Inflammatory macrophage (primary cell): ENCODE data around the gene DYNLT2B.
"Not testable (repeated sequence)": the region's sequence is repeated elsewhere in the genome, so short reads cannot be mapped to it uniquely, and the experiment has no call there.

Experiments used
- DNase-seq, 2 donors: peaks; one replicate each; pipeline ENCODE4 v3.0.0-alpha.2; 2020 to 2022
- total RNA-seq, 18 experiments: gene quantifications; one replicate each; lab custom pipeline; 2026; ENCODE audit warnings: mixed read lengths in 6 of 18, inconsistent platforms in 2 of 18; lab: John Stamatoyannopoulos, UW

The DYNLT2B gene
- total RNA-seq, result 1.4 to 29.7 (median 6.9) reads per million in 18 experiments

DNA sequence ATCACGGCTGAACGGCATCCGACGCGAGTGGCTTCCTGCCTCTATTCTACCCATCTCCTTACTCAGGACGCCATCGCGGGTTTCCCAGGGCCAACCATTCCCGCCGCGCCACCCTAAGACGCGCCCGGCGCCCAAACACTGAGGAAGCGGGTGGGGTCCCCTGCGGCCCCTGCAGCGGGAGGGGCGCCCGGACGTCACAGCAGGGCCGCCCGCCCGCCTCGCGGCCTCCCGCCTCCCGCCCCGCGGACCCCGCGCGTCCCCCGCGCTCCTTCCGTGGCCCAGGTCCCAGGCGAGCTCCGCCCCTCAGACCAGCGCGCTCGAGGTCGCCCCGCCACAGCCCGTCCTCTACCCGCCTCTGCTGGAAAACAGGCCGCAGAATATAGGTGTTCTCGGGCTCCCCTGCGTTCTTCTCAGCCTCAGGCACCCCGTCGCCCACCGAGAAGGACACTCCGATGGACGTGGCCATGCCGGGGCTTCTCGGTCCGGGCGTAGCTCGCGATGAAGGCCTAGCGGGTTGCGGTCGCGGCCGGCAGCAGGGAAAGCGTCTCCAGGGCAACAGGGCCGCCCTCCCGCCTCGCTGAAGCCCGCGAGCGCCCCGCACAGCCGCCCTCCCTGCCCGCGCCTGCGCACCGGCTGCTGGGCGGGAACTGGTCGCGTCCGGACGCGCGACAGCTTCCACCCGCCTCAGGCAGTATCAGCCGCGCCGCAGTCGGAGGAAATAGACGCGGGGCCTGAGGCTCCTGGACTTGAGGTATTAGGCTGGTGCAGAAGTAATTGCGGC is at the start of gene DYNLT2B:
TSS of gene DYNLT2B (minus strand) at position 554 of the 781 bp plus-strand sequence. CDS start at position 466, 88 bp downstream.
- peak; percentile 81 for DNase-seq

DNA sequence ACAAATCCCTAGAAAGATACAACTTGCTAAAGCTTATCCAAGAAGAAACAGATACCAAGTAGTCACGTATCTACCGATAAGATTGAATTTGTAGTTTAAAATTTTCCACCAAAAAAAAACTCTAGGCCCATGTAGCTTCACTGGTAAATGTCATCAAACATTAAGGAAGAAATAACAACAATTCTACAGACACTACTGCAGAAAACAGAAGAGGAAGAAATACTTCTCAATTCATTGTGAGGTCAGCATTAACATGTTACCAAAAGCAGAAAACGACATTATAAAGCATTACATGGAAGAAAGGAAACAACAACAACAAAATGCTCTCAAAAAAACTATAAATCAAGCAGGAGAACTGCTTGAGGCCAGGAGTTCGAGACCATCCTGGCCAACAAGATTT is 47.7 kb upstream of the DYNLT2B start:
- DNase-seq, result peak; percentile 15 to 60

DNA sequence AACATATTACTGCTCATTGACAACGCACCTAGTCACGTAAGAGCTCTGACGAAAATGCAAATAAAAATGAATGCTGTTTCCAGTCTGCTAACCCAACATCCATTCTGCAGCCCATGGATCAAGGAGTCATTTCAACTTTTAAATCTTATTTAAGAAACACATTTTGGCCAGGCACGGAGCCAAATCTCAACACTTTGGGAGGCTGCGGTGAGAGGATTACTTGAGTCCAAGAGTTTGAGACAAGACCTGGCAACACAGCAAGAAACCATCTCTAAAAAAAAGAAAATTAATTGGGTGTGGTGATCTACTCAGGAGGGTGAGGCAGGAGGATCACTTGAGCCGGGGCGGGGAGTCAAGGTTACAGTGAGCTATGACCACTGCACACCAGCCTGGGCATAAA is 42.5 kb upstream of the DYNLT2B start:
- no peak for DNase-seq

DNA sequence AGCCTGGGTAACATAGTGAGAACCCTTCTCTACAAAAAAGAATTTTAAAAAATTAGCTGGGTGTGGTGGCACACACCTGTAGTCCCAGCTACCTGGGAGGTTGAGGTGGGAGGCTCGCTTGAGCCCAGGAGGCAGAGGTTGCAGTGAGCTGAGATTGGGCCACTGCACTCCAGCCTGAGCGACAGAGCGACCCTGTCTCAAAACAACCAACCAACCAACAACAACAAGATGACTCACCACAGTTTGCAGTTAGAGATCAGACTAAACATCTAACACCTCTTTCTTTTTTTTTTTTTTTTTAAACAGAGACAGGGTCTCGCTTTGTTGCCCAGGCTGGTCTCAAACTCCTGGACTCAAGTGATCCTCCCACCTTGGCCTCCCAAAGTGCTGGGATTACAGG is 40.5 kb upstream of the DYNLT2B start:
- not testable (repeated sequence) for DNase-seq

DNA sequence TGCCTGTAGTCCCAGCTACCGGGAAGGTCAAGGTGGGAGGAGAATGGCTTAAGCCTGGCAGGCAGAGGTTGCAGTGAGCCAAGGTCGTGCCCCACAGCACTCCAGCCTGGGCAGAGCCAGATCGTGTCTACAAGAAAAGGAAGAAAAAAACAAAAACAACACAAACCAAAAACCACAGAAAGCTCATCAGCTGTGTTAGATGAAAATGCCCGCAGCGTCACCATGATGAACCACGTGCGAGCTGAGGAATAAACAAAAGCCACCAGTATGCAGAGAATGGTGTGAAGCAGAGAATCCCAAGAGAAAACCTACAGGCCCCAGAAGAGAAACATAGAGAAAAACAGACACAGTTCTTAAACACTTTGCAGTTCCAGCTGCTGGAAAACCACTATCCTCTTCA is 39.9 kb upstream of the DYNLT2B start:
- no peak for DNase-seq

DNA sequence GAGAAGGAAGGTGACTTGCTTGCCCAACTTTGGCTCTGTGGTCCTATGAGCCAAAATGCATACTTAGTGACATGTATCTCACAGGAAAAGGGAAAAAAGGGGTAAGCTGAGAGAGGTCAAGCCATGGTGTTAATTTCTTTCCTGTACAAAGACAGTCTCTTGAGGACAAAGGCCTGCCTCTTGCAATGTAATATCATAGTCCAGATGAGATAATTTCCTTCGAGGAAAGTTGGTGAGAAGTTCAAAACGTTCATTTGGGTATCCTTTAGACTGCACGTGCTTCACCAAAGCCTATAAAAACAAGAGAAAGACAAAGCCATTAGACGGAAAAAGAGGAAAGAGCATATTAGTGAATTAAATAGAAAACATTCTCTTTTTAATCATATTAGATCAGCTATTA is 38.5 kb upstream of the DYNLT2B start:
- DNase-seq, result no peak

DNA sequence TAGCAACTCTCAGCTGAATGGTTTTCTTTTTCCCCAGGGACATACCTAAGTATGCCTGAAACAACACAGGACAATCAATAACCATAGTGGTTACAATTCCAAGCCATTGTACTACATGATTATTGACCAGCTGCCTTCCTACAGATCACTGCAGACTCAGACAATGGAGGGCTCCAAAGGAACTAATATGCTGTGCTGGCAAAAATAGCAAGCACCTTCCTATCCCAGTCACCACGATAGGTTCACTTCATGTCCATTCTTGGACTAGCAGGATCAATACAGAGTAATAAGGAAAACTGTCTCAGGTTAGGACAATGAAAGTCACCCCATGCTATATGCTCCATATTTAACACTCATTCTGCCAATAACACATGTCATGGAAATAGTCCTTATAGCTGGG is 37.6 kb upstream of the DYNLT2B start:
- DNase-seq, result no peak

DNA sequence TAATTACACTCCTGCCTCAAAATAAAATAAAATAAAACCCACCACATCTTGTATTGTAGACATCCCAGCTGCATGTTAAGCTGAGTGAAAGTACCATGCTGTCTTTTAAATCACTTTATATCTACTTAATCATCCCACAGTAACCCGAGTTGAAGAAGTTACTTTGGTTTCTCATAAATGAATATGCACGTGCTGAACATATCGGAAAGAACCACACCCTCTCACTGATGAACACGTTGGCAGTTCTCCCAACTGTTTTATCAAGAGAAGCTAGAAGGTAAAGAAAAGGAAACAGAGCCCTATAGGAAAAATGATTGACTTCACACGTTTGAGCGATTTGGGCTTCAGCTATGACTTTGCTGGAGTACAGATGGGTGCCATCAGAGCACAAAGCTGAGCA is 36.1 kb upstream of the DYNLT2B start:
- no peak for DNase-seq

DNA sequence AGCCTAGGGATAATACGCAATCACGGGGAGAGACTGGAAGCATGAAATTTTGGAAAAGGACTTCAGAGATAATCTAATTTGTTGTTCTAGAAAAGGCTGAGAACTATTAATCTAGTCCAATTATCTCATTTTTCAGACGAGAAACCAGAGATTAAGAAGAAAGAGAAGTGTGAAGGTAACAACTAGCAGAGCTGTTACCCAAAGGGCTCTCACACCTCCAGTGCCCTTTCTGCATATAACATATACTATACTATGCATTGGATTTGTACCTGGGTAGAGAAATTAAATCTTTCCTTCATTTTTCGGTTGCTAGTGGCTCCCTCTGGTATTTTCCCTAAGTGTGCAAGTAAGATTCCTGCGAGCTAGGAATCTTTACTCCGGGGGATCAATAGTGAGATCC is 33.5 kb upstream of the DYNLT2B start:
- DNase-seq, result no peak

DNA sequence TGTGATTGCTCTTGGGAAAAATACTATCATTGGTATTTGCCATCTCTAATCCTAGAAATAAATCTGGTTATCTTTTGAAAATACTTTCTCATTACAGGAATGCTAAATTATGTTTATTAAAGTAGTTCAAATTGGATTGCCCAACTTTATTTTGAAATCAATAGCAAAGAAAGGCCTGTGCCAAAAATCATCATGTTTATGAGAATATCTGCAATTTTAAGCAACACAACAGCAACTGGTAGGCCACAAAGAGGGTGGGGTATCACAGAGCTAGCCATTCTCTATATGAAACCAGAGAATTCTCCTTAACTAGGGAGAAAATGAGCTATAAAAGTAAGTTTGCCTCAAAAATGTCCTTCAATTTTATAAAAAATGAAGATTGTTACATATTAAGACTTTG is 32.0 kb upstream of the DYNLT2B start:
- DNase-seq, result no peak

DNA sequence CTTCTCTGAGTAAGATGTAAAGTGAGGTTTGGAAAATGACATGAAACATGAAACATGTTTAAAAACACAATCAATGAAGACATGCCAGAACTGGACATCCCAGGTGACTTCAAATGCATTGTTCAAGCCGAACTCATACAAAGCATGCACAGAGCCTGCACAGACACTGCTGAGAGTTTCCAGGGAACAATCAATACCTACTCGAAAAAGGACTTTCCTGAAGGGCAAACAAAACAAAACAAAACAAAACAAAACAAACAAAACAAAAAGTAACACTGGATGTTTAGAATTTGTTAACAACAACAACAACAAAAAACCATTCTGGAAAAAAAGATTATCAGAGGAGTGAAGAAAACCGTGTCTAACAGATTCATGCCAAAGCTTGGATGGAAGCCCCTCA is 30.7 kb upstream of the DYNLT2B start:
- DNase-seq, result no peak

DNA sequence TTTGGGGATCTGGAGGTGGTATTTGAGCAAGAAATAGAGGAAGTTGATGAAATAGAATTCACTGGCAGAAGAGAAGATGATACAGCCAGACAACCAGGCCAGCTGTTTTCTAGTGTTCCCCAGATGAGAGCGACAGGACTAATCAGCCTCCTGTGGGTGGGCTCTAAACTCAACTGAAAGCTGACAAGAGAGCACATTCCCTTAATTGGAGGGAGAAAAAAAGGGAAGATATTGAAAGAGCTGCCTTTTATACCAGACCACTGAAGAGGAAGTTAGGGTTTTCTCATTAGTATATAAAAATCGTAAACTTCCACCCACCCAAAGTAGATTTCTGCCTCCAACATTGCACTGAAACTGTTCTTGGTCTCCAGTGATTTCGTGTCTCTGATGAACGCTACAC is 26.6 kb upstream of the DYNLT2B start:
- DNase-seq, result peak; percentile 94 to 96

DNA sequence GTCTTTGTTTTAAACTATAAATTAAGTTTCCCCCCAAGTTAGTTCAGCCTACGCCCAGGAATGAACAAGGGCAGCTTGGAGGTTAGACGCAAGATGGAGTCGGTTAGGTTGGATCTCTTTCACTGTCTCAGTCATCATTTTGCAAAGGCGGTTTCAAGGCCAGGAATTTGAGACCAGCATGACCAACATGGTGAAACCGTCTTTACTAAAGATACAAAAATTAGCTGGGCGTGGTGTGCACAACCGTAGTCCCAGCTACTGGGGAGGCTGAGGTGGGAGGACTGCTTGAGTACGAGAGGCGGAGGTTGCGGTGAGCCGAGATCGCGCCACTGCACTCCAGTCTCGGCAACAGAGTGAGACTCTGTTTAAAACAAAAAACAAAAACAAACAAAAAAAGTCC is 25.9 kb upstream of the DYNLT2B start:
- DNase-seq, result not testable (repeated sequence)

DNA sequence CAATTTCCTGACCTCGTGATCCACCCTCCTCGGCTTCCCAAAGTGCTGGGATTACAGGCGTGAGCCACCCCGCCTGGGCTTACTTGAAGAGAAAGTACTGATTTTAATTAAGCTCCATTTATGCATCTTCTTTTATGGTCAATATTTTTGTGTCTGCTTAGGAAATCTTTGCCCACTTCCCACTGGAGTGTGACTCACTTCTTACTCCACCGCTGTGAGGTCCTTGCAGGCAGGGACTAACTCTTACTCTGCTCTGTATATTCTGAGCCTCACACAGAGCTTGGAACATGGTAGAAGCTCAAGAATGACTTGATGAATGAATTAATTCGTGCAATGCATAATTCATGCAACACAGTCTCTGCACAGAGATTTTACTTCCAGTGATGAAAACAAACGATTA is 23.1 kb upstream of the DYNLT2B start:
- peak; percentile 92 to 93 for DNase-seq

DNA sequence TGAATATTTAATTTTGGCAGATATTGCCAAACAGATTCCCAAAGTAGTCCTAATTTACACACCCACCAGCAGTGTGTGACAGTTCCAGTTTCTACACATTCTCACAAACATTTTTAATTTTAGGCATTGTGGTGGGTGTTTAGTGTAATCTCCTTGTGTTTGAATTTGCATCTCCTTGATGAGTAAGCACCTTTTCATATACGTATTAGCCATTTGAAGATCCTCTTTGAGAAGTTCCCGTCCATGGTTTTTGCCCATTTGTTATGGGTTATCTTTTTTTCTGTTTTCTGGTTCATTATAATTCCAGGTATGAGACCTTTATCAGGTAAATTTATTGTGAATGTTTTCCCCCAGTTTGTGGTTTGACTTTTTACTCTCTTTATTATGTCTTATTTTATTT is 22.4 kb upstream of the DYNLT2B start:
- peak; percentile 63 to 70 for DNase-seq

DNA sequence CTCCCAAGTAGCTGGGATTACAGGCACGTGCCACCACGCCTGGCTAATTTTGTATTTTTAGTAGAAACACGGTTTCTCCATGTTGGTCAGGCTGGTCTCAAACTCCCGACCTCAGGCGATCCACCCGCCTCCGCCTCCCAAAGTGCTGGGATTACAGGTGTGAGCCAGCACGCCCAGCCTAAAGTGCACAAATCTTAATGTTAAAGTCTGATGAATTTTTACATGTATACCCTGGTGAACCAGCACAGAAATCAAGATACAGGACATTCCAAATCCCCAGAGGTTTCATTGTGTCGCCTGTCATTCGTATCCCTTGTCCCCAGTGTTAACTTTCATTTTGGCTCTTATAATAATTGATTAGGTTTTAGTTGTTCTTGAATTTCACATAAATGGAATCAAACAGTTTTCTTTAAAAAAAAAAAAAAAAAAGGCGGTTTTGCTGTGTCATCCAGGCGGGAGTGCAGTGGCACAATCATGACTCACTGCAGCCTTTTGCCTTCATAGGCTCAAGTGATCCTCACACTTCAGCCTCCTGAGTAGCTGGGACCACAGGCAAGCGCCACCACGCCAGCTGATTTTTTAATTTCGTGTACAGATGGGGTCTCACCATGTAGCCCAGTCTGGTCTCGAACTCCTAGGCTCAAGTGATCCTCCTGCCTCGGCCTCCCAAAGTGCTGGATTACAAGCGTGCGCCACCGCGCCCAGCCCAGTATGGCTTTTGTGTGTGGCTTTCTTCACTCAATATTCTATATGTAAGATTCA is 21.6 kb upstream of the DYNLT2B start:
- peak; percentile 80 to 90 for DNase-seq

DNA sequence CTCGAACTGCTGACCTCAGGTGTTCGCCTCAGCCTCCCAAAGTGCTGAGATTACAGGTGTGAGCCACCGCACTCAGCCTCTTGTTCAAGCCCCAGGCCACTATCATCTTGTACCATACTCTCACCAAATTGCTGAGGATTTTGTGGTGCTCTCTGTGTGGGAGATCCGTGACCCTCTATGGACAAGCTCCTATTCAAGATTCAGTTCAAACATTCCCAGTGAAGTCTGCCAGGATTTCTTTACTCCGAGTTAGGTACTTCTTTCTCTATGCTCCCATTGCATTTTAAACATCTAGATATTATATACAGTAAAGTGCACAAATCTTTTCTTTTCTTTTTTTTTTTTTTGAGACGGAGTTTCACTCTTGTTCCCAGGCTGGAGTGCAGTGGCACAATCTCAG is 21.0 kb upstream of the DYNLT2B start:
- no peak for DNase-seq

DNA sequence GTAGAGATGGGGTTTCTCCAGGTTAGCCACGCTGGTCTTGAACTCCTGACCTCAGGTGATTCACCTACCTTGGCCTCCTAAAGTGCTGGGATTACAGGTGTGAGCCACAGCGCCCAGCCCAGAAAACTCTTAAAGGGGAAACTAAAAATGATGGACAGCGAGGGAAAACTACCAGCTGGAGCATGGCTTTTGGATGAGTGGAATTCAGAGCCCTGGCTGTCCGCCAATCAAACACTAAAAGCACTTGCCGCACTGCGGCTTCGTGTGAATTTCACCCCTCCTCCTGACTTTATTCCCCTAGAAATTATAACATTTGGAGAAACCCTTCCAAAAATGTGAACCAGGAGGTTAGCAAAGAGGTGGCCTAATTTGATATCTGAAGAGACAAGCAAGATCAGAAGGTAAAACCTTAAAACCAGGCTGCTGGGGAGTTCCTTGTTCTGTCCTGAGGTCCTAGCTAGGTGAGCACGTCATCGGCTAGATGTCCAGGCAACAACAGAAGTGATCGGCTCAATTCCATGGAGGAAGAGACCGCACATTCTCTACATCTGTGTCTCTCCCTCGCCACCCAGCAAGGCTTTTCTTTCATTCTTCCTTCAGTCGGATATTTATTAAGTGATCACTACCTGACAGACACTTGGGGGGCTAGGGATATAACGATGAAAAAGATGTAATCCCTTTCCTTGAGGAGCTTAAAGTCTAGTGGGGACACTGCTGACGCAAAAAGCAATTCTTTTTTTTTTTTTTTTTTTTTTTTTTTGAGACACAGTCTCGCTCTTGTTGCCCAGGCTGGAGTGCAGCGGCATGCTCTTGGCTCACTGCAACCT is 18.5 kb upstream of the DYNLT2B start:
- DNase-seq, result no peak

DNA sequence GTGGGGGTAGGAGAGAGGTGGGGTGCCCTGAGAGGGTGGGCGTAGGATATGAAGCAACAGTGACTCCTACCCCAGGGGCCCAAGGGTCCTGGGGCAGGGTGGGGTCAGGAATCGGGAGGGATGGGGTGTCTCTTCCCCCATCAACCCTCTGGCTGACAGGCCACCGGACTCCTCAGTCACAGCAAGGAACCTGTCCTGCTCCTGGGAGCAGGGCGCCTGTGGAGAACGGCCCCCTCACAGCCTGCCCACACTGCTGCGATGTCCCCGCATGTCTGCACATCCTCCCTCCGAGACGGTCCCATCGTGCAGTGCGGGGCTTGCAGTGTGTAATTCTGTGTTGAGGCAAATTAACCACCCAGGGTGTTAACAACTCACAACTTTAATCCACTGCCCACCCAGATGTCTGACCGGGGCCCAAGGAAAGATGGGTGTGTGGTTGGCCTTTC is 17.5 kb upstream of the DYNLT2B start:
- peak; percentile 57 to 78 for DNase-seq

DNA sequence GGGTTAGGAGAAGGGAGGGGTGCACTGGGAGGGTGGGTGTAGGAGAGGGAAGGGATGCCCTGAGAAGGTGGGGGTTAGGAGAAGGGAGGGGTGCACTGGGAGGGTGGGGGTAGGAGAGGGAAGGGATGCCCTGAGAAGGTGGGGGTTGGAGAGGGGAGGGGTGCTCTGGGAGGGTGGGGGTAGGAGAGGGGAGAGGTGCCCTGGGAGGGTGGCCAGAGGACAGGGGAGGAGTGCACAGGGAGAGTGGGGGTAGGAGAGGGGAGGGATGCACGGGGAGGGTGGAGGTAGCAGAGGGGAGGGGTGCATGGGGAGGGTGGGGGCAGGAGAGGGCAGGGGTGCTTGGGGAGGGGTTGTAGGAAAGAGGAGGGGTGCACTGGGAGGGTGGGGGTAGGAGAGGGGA is 16.9 kb upstream of the DYNLT2B start:
- DNase-seq, result peak in 1 of 2 donors; percentile 52

DNA sequence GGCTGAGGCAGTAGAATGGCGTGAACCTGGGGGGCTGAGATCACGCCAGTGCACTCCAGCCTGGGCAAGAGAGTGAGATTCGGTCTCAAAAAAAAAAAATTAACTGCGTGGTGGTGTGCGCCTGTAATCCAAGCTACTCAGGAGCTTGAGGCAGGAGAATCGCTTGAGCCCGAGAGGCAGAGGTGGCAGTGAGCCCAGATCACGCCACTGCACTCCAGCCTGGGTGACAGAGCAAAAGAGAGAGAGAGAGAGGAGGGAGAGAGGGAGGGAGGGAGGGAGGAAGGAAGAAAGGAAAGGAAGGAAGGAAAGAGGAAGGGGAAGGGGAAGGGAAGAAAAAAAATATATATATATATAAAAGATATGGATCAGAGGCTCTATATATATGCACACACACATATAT is 14.1 kb upstream of the DYNLT2B start:
- no peak for DNase-seq

DNA sequence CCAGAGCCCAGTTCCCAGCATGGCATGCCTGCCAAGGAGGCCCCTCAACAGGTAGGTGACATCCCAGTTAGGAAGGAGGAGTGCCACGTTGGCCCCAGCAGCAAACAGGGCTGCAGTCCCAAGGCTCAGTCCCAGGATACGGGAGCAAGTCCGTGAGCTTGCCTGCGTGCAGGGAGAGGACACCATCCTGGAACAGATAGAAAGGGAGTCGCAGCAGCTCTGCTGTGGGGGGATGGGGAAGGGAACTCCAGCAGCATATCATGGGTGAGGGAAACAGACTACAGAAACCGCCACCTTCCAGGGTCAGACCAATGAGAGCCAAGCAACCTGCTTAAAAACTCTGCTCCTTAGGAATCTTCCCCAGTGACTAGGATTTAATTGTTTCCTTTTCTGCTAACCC is 9.4 kb upstream of the DYNLT2B start:
- DNase-seq, result peak in 1 of 2 donors; percentile 0

DNA sequence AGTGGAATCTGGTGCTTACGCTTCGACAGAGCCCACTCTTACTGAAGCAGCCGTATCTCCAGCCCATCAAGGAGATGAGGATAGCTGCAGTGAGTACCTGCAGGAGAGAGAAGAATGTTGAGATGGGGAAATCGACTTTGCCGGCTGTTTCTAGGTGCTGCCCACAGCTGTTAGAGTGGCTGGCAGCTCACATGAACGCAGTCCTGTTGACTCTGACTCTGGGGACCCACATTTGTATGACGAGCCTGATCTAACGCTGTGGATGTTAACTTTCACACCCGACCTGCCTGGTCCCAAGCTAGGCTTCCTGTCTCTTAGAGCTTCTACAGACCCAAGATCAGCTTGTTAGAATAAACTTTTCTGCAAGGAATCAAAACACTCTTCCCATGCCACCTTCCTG is 8.9 kb upstream of the DYNLT2B start:
- DNase-seq, result peak in 1 of 2 donors; percentile 1
